Measurements from ENCODE around the gene SCUBE3.

- TF ChIP-seq MAX (IDR thresholded peaks at IDR 0.05) (no peak), TCF12 (IDR thresholded peaks at IDR 0.05; ENCODE audit: low read depth) (no peak), REST (IDR thresholded peaks at IDR 0.05; ENCODE audit: low read depth) (no peak)
These were observed 21.9 kb upstream of the SCUBE3 start for GRCh38 chr6:35191889-35192288.
